Measurements from ENCODE around the gene PPP3R1.

DNA sequence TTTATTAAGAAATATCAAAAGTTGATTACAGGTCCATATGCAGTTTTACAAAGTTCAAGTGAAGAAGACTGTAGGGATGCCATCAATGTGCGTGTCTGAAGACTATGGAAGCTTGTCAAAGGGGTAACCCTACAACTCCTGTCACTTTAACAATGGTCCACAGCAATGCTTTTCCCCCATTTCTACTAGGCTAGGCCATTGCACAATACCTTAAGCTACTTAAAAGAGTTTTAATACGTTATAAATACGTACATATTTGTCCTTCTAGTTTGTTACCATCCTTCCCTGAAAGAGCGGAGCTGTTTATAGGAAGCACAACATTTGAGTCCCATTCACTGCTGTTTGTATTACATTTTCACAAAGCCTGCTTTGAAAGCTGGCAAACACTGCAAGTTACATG, 40.7 kb upstream of the PPP3R1 start:
- TF ChIP-seq EED (IDR thresholded peaks at IDR 0.05; ENCODE audit: low read depth) (no peak), KDM1A (IDR thresholded peaks at IDR 0.05; ENCODE audit: borderline replicate concordance) (no peak), CHD2 (IDR thresholded peaks at IDR 0.05; ENCODE audit: borderline replicate concordance, low read depth, low read length) (no peak), RAD21 (IDR thresholded peaks at IDR 0.05; ENCODE audit: insufficient read depth, low read depth, low read length) (no peak), POLR2A (IDR thresholded peaks at IDR 0.05; ENCODE audit: low read depth, low read length) (no peak), CHD1 (IDR thresholded peaks at IDR 0.05; ENCODE audit: low read depth, low read length) (no peak), ETV6 (conservative IDR thresholded peaks at IDR 0.05 in 1 of 2, IDR thresholded peaks at IDR 0.05 in 1 of 2; ENCODE audit: borderline replicate concordance in 1 of 2, low read depth in 1 of 2) (no peak), POLR2AphosphoS5 (IDR thresholded peaks at IDR 0.05; ENCODE audit: low read length) (no peak), FOXK2 (IDR thresholded peaks at IDR 0.05) (no peak), BHLHE40 (IDR thresholded peaks at IDR 0.05; ENCODE audit: borderline replicate concordance in 1 of 2, low read depth in 2 of 2, low read length in 1 of 2) (no peak), CBX5 (IDR thresholded peaks at IDR 0.05; ENCODE audit: low read depth) (no peak)
- TF ChIP-seq, protein P1, sequence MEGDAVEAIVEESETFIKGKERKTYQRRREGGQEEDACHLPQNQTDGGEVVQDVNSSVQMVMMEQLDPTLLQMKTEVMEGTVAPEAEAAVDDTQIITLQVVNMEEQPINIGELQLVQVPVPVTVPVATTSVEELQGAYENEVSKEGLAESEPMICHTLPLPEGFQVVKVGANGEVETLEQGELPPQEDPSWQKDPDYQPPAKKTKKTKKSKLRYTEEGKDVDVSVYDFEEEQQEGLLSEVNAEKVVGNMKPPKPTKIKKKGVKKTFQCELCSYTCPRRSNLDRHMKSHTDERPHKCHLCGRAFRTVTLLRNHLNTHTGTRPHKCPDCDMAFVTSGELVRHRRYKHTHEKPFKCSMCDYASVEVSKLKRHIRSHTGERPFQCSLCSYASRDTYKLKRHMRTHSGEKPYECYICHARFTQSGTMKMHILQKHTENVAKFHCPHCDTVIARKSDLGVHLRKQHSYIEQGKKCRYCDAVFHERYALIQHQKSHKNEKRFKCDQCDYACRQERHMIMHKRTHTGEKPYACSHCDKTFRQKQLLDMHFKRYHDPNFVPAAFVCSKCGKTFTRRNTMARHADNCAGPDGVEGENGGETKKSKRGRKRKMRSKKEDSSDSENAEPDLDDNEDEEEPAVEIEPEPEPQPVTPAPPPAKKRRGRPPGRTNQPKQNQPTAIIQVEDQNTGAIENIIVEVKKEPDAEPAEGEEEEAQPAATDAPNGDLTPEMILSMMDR (IDR thresholded peaks at IDR 0.05 in 2 of 3, conservative IDR thresholded peaks at IDR 0.05 in 1 of 3; ENCODE audit: control insufficient read depth in 2 of 3, extremely low read depth in 1 of 3, insufficient read depth in 1 of 3, low read depth in 3 of 3, low read length in 3 of 3) = no peak
- TF ChIP-seq, protein P2, sequence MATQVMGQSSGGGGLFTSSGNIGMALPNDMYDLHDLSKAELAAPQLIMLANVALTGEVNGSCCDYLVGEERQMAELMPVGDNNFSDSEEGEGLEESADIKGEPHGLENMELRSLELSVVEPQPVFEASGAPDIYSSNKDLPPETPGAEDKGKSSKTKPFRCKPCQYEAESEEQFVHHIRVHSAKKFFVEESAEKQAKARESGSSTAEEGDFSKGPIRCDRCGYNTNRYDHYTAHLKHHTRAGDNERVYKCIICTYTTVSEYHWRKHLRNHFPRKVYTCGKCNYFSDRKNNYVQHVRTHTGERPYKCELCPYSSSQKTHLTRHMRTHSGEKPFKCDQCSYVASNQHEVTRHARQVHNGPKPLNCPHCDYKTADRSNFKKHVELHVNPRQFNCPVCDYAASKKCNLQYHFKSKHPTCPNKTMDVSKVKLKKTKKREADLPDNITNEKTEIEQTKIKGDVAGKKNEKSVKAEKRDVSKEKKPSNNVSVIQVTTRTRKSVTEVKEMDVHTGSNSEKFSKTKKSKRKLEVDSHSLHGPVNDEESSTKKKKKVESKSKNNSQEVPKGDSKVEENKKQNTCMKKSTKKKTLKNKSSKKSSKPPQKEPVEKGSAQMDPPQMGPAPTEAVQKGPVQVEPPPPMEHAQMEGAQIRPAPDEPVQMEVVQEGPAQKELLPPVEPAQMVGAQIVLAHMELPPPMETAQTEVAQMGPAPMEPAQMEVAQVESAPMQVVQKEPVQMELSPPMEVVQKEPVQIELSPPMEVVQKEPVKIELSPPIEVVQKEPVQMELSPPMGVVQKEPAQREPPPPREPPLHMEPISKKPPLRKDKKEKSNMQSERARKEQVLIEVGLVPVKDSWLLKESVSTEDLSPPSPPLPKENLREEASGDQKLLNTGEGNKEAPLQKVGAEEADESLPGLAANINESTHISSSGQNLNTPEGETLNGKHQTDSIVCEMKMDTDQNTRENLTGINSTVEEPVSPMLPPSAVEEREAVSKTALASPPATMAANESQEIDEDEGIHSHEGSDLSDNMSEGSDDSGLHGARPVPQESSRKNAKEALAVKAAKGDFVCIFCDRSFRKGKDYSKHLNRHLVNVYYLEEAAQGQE (IDR thresholded peaks at IDR 0.05; ENCODE audit: low read depth, low read length) = no peak
- TF ChIP-seq, protein P3, sequence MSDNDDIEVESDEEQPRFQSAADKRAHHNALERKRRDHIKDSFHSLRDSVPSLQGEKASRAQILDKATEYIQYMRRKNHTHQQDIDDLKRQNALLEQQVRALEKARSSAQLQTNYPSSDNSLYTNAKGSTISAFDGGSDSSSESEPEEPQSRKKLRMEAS (IDR thresholded peaks at IDR 0.05; ENCODE audit: low read depth, low read length) = no peak

All from GM12878 (cell line).